Peyer's patch (tissue), 4 donors: ENCODE measurements around the gene DNAJC4. TPM values are rescaled to one million over a fixed set of nuclear protein-coding genes. Genes with fewer than 3 reads are reported as not detected.

Experiments used
- DNase-seq, 3 donors: peaks; one replicate each; pipeline ENCODE4 v3.0.0-alpha.2; 2017 to 2019
- H3K27ac ChIP-seq, 4 donors: fragments of 200-600 bp; sonication (generic); one replicate each; pipeline ENCODE4 v1.5.1; 2016 to 2019
- H3K27me3 ChIP-seq, 2 donors: fragments of 200-600 bp; sonication (generic); one replicate each; pipeline ENCODE4 v1.5.1; 2019
- H3K36me3 ChIP-seq, 3 donors: fragments of 200-600 bp; sonication (generic); one replicate each; pipeline ENCODE4 v1.5.1; 2016 to 2019
- H3K4me1 ChIP-seq, 4 donors: fragments of 200-600 bp; sonication (generic); one replicate each; pipeline ENCODE4 v1.5.1; 2016 to 2019
- H3K4me3 ChIP-seq, 4 donors: fragments of 200-600 bp; sonication (generic); 1 replicate in 3 of 4; 2 replicates in 1 of 4; pipeline ENCODE4 v1.5.1; 2016 to 2019; ENCODE audit warnings: mild to moderate bottlenecking in 1 of 4
- H3K9me3 ChIP-seq, 4 donors: fragments of 200-600 bp; sonication (generic); one replicate each; pipeline ENCODE4 v1.5.1; 2016 to 2019; ENCODE audit warnings: mild to moderate bottlenecking in 1 of 4
- CTCF ChIP-seq, 6 experiments: fragments of 450-650 bp in 4 of 6; fragments of 200-600 bp in 2 of 6; sonication (generic) in 1 of 6; IDR thresholded peaks; one replicate each; pipeline ENCODE4 v1.5.1; 2017 to 2019; ENCODE audit warnings: antibody characterized with exemption in 6 of 6, mild to moderate bottlenecking in 3 of 6, moderate library complexity in 1 of 6
- POLR2A ChIP-seq, 2 donors: fragments of 450-650 bp; IDR thresholded peaks; one replicate each; pipeline ENCODE4 v1.5.1; 2017; ENCODE audit warnings: antibody characterized with exemption in 2 of 2, mild to moderate bottlenecking in 2 of 2, moderate library complexity in 2 of 2
- total RNA-seq, 4 donors: library from RNA; depleted of rRNA; stranded (reverse); fragments of >200 nt; gene quantifications; one replicate each; pipeline ENCODE4 v1.1.0, GENCODE V29; 2016

DNAJC4 gene
- total RNA-seq, 4 donors from 2014 or later: 42.9 to 95.0 (median 80.3) TPM

GRCh38 chr11:64264371-64264852 lies 34.1 kb downstream of the DNAJC4 start:
- H3K4me3 ChIP-seq: no peak overlapping the region
- no peaks in the 10 kb centered on the region for H3K9me3 ChIP-seq
- no peak for DNase-seq
- peak overlapping the region in 1 of 4 donors; percentile 30 for H3K27ac ChIP-seq
- peaks cover 0 to 75% (median 0%) of the 10 kb centered on the region in 3 donors for H3K36me3 ChIP-seq
- H3K27me3 ChIP-seq: no peaks in the 10 kb centered on the region
- TF ChIP-seq CTCF (IDR thresholded peaks at IDR 0.05) (no peak), POLR2A (IDR thresholded peaks at IDR 0.05) (no peak)
- H3K4me1 ChIP-seq: peaks cover 7 to 57% (median 12%) of the 10 kb centered on the region in 4 donors

GRCh38 chr11:64265176-64266160 lies 35.1 kb downstream of the DNAJC4 start:
- TF ChIP-seq CTCF (IDR thresholded peaks at IDR 0.05) (no peak), POLR2A (IDR thresholded peaks at IDR 0.05) (no peak)
- no peaks in the 10 kb centered on the region for H3K9me3 ChIP-seq
- H3K4me3 ChIP-seq: no peak overlapping the region
- peaks cover 7 to 57% (median 12%) of the 10 kb centered on the region in 4 donors for H3K4me1 ChIP-seq
- no peaks in the 10 kb centered on the region for H3K27me3 ChIP-seq
- no peak for DNase-seq
- peak overlapping the region in 1 of 4 donors; percentile 30 for H3K27ac ChIP-seq
- peaks cover 0 to 66% (median 0%) of the 10 kb centered on the region in 3 donors for H3K36me3 ChIP-seq

GRCh38 chr11:64266339-64266738 lies 36.0 kb downstream of the DNAJC4 start:
- H3K27me3 ChIP-seq: no peaks in the 10 kb centered on the region
- no peak for TF ChIP-seq POLR2A (IDR thresholded peaks at IDR 0.05)
- no peak for TF ChIP-seq CTCF (IDR thresholded peaks at IDR 0.05)
- DNase-seq: no peak
- H3K4me3 ChIP-seq: no peak overlapping the region
- H3K36me3 ChIP-seq: peaks cover 0 to 60% (median 0%) of the 10 kb centered on the region in 3 donors
- peaks cover 7 to 57% (median 12%) of the 10 kb centered on the region in 4 donors for H3K4me1 ChIP-seq
- no peaks in the 10 kb centered on the region for H3K9me3 ChIP-seq
- peak overlapping the region in 1 of 4 donors; percentile 39 for H3K27ac ChIP-seq

- TF ChIP-seq POLR2A (IDR thresholded peaks at IDR 0.05) (no peak), CTCF (IDR thresholded peaks at IDR 0.05) (no peak)
- no peaks in the 10 kb centered on the region for H3K9me3 ChIP-seq
- no peak overlapping the region for H3K4me3 ChIP-seq
- H3K27ac ChIP-seq: peak overlapping the region in 3 of 4 donors; percentile 90 to 98 (median 96)
- H3K27me3 ChIP-seq: no peaks in the 10 kb centered on the region
- H3K36me3 ChIP-seq: peaks cover 0 to 49% (median 0%) of the 10 kb centered on the region in 3 donors
- DNase-seq: peak in 1 of 3 donors; percentile 67
- H3K4me1 ChIP-seq: peaks cover 7 to 65% (median 12%) of the 10 kb centered on the region in 4 donors
Observed at GRCh38 chr11:64267207-64267945, 37.0 kb downstream of the DNAJC4 start.
